Vagina (tissue), 2 donors: ENCODE data around the gene BCAS4.

Source experiments
- POLR2A ChIP-seq, 2 donors: fragments of 450-650 bp; IDR thresholded peaks; one replicate each; pipeline ENCODE4 v1.6.1; 2017; ENCODE audit warnings: antibody characterized with exemption in 2 of 2, mild to moderate bottlenecking in 2 of 2, moderate library complexity in 2 of 2
- TF ChIP-seq, protein P1 (sequence below), 3 experiments: fragments of 450-650 bp in 2 of 3; fragments of 200-600 bp in 1 of 3; sonication (generic) in 1 of 3; IDR thresholded peaks; one replicate each; pipeline ENCODE4 v1.5.1; 2017 to 2019; ENCODE audit warnings: antibody characterized with exemption in 3 of 3, mild to moderate bottlenecking in 2 of 3, moderate library complexity in 2 of 3

DNA sequence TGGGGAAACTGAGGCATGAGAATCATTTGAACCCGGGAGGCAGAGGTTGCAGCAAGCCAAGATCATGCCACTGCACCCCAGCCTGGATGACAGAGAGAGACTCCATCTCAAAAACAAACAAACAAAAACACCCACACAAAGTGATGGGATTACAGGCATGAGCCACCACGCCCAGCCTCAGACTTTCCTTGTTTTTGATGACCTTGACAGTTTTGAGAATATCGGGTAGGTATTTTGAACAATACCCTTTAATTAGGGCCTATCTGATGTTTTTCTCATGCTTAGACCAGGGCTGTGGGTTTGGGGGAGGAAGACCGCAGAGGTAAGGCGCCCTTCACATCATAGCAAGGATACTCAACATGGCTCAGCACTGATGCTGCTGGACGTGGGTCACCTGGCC, 72.9 kb downstream of the BCAS4 start:
- TF ChIP-seq, protein P1, sequence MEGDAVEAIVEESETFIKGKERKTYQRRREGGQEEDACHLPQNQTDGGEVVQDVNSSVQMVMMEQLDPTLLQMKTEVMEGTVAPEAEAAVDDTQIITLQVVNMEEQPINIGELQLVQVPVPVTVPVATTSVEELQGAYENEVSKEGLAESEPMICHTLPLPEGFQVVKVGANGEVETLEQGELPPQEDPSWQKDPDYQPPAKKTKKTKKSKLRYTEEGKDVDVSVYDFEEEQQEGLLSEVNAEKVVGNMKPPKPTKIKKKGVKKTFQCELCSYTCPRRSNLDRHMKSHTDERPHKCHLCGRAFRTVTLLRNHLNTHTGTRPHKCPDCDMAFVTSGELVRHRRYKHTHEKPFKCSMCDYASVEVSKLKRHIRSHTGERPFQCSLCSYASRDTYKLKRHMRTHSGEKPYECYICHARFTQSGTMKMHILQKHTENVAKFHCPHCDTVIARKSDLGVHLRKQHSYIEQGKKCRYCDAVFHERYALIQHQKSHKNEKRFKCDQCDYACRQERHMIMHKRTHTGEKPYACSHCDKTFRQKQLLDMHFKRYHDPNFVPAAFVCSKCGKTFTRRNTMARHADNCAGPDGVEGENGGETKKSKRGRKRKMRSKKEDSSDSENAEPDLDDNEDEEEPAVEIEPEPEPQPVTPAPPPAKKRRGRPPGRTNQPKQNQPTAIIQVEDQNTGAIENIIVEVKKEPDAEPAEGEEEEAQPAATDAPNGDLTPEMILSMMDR (IDR thresholded peaks at IDR 0.05): no peak
- TF ChIP-seq POLR2A (IDR thresholded peaks at IDR 0.05): no peak
